Tibial artery (tissue), 4 donors: ENCODE data around the gene MAST3.

ENCODE experiments used
- DNase-seq, 2 donors: peaks; one replicate each; pipeline ENCODE4 v3.0.0-alpha.2; 2019
- H3K27ac ChIP-seq, 2 donors: fragments of 200-600 bp; sonication (generic) in 1 of 2; 1 replicate in 1 of 2; 2 replicates in 1 of 2; pipeline ENCODE4 v1.5.1; 2018 to 2019; ENCODE audit warnings: mild to moderate bottlenecking in 1 of 2
- H3K27me3 ChIP-seq, 2 donors: fragments of 200-600 bp; sonication (generic) in 1 of 2; one replicate each; pipeline versions ENCODE4 v1.5.1 to v1.6.0; 2016 to 2019
- H3K36me3 ChIP-seq, 3 donors: fragments of 200-600 bp; sonication (generic) in 2 of 3; one replicate each; pipeline ENCODE4 v1.5.1; 2016 to 2019; ENCODE audit warnings: mild to moderate bottlenecking in 2 of 3
- H3K4me1 ChIP-seq, 4 donors: fragments of 200-600 bp; sonication (generic) in 2 of 4; 1 replicate in 3 of 4; 2 replicates in 1 of 4; pipeline ENCODE4 v1.5.1; 2016 to 2019
- H3K4me3 ChIP-seq, 2 donors: fragments of 200-600 bp; sonication (generic) in 1 of 2; 1 replicate in 1 of 2; 2 replicates in 1 of 2; pipeline ENCODE4 v1.5.1; 2018 to 2019; ENCODE audit warnings: mild to moderate bottlenecking in 2 of 2
- H3K9me3 ChIP-seq, 3 donors: fragments of 200-600 bp; sonication (generic) in 1 of 3; one replicate each; pipeline ENCODE4 v1.5.1; 2016 to 2019
- CTCF ChIP-seq, 2 experiments: fragments of 200-600 bp in 1 of 2; fragments of 450-650 bp in 1 of 2; IDR thresholded peaks; one replicate each; pipeline ENCODE4 v1.5.1; 2017 to 2019; ENCODE audit warnings: antibody characterized with exemption in 2 of 2, mild to moderate bottlenecking in 1 of 2, moderate library complexity in 1 of 2
- intact Hi-C: fragments of 100-400 bp; cut with DNase I; formaldehyde crosslinking; loops from one replicate; pipeline ENCODE4 v1.15.0; 2023; ENCODE audit warnings: low total_unique reads

Gene MAST3

GRCh38 chr19:18153556-18154134, 56.1 kb downstream of the MAST3 start:
- DNase-seq, result no peak
- Histone ChIP-seq H3K4me3 (peak overlapping the region; percentile 76 to 98), H3K9me3 (no peaks in the 10 kb centered on the region), H3K27ac (peak overlapping the region; percentile 95 to 98), H3K4me1 (peaks cover 7 to 48% (median 40%) of the 10 kb centered on the region in 4 donors), H3K36me3 (peaks cover 5 to 20% (median 11%) of the 10 kb centered on the region in 3 donors), H3K27me3 (no peaks in the 10 kb centered on the region)
- intact Hi-C loops, result loop anchor here (5.0 kb wide), 1 partner anchor 36 kb away; no protein-coding TSS in a partner anchor
- TF ChIP-seq CTCF (IDR thresholded peaks at IDR 0.05), result no peak

GRCh38 chr19:18155095-18156087, 57.8 kb downstream of the MAST3 start:
- H3K4me3 ChIP-seq, result no peak overlapping the region
- peaks cover 7 to 51% (median 40%) of the 10 kb centered on the region in 4 donors for H3K4me1 ChIP-seq
- intact Hi-C loops, result no loop called here
- DNase-seq, result no peak
- no peaks in the 10 kb centered on the region for H3K9me3 ChIP-seq
- TF ChIP-seq CTCF (IDR thresholded peaks at IDR 0.05), result no peak
- no peaks in the 10 kb centered on the region for H3K27me3 ChIP-seq
- peak overlapping the region; percentile 64 to 76 for H3K27ac ChIP-seq
- H3K36me3 ChIP-seq, result peaks cover 5 to 8% (median 8%) of the 10 kb centered on the region in 3 donors

- no peaks in the 10 kb centered on the region for H3K27me3 ChIP-seq
- no peak for TF ChIP-seq CTCF (IDR thresholded peaks at IDR 0.05)
- H3K36me3 ChIP-seq, result peaks cover 5 to 8% (median 8%) of the 10 kb centered on the region in 3 donors
- H3K9me3 ChIP-seq, result no peaks in the 10 kb centered on the region
- peak overlapping the region; percentile 64 to 76 for H3K27ac ChIP-seq
- peaks cover 7 to 57% (median 44%) of the 10 kb centered on the region in 4 donors for H3K4me1 ChIP-seq
- intact Hi-C loops, result no loop called here
- H3K4me3 ChIP-seq, result no peak overlapping the region
- no peak for DNase-seq
These were observed 58.7 kb downstream of the MAST3 start for GRCh38 chr19:18156268-18156667.

- Histone ChIP-seq H3K36me3 (peaks cover 5 to 10% (median 8%) of the 10 kb centered on the region in 3 donors), H3K9me3 (no peaks in the 10 kb centered on the region), H3K4me3 (no peak overlapping the region), H3K4me1 (peaks cover 7 to 56% (median 43%) of the 10 kb centered on the region in 4 donors), H3K27ac (peak overlapping the region; percentile 64 to 76), H3K27me3 (no peaks in the 10 kb centered on the region)
- TF ChIP-seq CTCF (IDR thresholded peaks at IDR 0.05), result no peak
- intact Hi-C loops, result no loop called here
- DNase-seq, result peak; percentile 68 to 90
These were observed 59.4 kb downstream of the MAST3 start for GRCh38 chr19:18156841-18157464.

- H3K9me3 ChIP-seq, result no peaks in the 10 kb centered on the region
- DNase-seq, result no peak
- intact Hi-C loops, result no loop called here
- peak overlapping the region; percentile 64 to 76 for H3K27ac ChIP-seq
- H3K36me3 ChIP-seq, result peaks cover 5 to 16% (median 8%) of the 10 kb centered on the region in 3 donors
- peaks cover 7 to 55% (median 44%) of the 10 kb centered on the region in 4 donors for H3K4me1 ChIP-seq
- H3K27me3 ChIP-seq, result no peaks in the 10 kb centered on the region
- no peak for TF ChIP-seq CTCF (IDR thresholded peaks at IDR 0.05)
- no peak overlapping the region for H3K4me3 ChIP-seq
These were observed 60.0 kb downstream of the MAST3 start for GRCh38 chr19:18157465-18158063.
